Stimulated activated CD4-positive, alpha-beta T cell treated with anti-CD3 and anti-CD28 coated beads, TNF-alpha, amount 100 ng/mL, for 1 hour (primary cell): ENCODE measurements around the gene TRIM56.
"Not testable (repeated sequence)": the region's sequence is repeated elsewhere in the genome, so short reads cannot be mapped to it uniquely, and the experiment has no call there.

Experiments
- DNase-seq, 3 donors: peaks; one replicate each; pipeline ENCODE4 v3.0.0-alpha.2; 2020; ENCODE audit warnings: low read depth in 3 of 3, low spot score in 1 of 3

The TRIM56 gene

DNA sequence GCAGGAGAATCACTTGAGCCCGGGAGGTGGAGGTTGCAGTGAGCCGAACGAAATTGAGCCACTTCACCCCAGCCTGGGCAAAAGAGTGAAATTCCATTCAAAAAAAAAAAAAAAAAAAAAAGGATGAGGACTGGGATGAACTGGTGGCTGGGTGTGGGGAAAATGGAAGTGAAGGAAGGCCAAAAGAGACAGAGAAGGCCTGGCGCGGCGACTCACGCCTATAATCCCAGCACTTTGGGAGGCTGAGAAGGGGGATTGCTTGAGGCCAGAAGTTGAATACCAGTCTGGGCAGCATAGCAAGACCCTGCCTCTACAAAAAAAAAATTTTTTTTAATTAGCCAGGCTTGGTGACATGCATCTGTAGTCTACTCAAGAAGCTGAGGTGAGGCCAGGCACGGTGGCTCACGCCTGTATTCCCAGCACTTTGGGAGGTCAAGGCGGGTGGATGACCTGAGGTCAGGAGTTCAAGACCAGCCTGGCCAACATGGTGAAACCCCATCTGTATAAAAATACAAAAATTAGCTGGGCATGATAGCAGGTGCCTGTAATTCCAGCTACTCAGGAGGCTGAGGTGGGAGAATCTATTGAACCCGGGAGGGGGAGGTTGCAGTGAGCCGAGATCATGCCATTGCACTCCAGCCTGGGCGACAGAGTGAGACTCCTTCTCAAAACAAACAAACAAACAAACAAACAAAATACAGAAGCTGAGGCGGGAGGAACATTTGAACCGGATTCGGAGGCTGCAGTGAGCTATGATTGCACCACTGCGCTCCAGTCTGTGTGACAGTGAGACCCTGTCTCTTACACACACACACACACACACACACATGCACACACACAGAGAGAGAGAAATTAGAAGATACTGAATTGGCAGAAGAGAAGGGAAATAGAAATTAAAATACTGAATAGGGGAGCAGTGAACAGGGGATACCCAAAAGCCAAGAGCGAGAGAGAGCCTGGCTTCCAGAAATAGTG, 47.6 kb downstream of the TRIM56 start:
- DNase-seq = not testable (repeated sequence)

DNA sequence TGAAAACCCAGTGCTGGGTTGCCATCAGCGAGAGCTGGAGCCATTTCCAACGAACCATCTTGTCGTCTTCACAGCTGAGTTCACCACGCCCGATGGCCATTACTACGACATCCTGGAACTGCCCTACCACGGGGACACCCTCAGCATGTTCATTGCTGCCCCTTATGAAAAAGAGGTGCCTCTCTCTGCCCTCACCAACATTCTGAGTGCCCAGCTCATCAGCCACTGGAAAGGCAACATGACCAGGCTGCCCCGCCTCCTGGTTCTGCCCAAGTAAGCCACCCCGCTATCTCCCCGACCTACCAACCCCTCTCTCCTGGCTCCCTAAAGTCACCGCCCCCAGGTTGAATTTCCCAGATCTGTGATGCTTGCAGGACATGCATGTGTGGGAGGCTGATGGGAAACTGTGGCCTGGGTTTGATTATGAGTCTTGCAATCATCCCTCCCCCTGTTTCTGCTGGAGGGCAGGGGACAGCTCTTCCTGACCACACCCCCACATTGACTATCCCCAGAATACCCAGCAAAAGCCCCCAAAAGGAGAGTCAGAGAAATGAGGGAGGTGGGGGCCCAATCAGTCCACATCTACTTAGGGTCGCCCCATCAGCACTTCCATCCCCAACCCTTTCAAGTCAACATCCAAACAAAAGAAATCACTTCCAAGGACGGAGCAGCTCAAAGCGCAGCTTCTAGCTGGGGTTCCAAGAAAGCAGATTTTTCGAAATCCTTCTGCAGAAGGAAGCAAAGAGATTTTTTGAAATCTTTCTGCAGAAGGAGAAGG, 48.5 kb downstream of the TRIM56 start:
- no peak for DNase-seq

DNA sequence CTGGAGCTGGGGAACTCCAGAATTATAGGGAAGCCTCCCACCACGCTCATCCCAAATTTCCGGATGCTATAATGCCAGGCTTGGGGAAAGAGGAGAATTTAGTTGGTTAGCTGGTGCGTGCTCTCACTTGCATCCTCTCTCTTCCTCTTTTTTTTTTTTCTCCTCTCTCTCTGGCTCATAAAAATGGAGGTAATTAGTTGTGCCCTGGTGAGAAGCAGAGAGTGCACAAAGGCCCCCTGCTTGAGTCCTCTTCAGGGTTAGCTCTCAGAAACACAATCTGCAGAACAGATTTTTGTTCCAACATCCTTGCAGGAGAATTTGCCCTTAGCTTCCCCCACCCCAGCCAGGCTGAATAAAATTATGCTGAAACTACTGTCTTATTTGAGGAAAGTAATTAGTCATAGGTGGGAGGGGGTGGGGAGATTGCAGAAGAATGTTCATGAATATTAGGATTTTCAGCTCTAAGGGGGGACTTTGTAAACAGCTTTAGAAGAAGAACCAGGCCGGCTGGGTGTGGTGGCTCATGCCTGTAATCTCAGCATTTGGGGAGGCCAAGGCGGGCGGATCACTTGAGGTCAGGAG, 49.2 kb downstream of the TRIM56 start:
- no peak for DNase-seq

DNA sequence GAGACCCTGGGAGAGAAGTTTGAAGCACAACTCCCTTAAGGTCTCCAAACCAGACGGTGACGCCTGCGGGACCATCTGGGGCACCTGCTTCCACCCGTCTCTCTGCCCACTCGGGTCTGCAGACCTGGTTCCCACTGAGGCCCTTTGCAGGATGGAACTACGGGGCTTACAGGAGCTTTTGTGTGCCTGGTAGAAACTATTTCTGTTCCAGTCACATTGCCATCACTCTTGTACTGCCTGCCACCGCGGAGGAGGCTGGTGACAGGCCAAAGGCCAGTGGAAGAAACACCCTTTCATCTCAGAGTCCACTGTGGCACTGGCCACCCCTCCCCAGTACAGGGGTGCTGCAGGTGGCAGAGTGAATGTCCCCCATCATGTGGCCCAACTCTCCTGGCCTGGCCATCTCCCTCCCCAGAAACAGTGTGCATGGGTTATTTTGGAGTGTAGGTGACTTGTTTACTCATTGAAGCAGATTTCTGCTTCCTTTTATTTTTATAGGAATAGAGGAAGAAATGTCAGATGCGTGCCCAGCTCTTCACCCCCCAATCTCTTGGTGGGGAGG, 52.5 kb downstream of the TRIM56 start:
- no peak for DNase-seq

DNA sequence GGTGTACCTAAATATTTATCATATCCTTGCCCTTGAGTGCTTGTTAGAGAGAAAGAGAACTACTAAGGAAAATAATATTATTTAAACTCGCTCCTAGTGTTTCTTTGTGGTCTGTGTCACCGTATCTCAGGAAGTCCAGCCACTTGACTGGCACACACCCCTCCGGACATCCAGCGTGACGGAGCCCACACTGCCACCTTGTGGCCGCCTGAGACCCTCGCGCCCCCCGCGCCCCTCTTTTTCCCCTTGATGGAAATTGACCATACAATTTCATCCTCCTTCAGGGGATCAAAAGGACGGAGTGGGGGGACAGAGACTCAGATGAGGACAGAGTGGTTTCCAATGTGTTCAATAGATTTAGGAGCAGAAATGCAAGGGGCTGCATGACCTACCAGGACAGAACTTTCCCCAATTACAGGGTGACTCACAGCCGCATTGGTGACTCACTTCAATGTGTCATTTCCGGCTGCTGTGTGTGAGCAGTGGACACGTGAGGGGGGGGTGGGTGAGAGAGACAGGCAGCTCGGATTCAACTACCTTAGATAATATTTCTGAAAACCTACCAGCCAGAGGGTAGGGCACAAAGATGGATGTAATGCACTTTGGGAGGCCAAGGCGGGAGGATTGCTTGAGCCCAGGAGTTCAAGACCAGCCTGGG, 53.1 kb downstream of the TRIM56 start:
- DNase-seq = peak; percentile 70 to 74 (median 71)

DNA sequence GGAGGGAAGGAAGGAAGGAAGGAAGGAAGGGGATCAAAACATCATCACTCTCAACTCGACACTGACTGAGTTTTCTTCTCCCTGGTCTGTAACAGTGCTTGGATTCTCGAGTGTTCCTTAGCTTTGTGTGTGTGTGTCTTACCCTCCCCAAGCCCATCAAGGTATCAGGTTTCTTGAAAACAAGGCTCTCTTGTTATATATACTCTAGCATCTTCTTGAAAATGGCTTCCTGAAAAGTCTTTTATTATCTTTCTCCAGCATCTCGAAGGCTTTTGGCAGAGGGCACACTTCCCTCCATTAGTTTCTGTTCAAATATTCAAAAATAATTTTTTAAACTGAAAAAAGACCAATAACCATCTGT, 55.0 kb downstream of the TRIM56 start:
- no peak for DNase-seq

DNA sequence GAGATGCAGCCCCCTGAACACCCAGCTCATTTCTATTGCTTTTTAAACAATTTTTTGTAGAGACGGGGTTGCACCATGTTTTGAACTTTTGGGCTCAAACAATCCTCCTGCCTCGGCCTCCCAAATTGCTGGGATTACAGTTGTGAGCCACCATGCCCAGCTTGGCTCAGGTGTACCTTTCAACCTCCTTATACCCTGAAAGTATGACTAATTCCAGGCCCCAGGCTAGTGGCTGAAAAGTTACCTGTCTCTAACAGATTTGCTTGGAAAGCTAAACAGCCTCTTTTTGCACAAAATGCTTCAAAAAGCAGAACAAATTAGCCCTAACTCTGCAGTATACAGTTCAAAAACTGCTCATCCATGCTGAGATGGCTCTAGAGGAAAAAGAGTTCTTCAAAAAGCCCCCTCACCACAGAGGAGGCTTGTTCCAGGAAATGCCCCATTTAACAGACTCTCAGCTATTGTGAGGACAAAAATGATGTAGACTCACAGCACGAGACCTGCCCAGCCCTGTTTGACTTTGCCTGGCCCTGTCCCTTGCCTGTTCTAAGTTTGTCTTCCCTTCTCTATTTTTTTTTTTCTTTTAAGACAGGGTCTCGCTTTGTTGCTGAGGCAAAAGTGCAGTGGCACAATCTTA, 55.6 kb downstream of the TRIM56 start:
- no peak for DNase-seq
